Suprapubic skin (tissue), 4 donors: ENCODE data around the gene FMN1. TPM values are rescaled to one million over a fixed set of nuclear protein-coding genes. Genes with fewer than 3 reads are reported as not detected.

Experiments
- DNase-seq, 2 donors: peaks; one replicate each; pipeline ENCODE4 v3.0.0-alpha.2; 2019; ENCODE audit warnings: low spot score in 2 of 2
- H3K27ac ChIP-seq: fragments of 200-600 bp; sonication (generic); one replicate; pipeline ENCODE4 v1.5.1; 2019
- H3K27me3 ChIP-seq: fragments of 200-600 bp; sonication (generic); one replicate; pipeline ENCODE4 v1.5.1; 2019
- H3K36me3 ChIP-seq: fragments of 200-600 bp; sonication (generic); one replicate; pipeline ENCODE4 v1.5.1; 2019
- H3K4me1 ChIP-seq: fragments of 200-600 bp; sonication (generic); one replicate; pipeline ENCODE4 v1.5.1; 2019
- H3K4me3 ChIP-seq: fragments of 200-600 bp; sonication (generic); one replicate; pipeline ENCODE4 v1.5.1; 2019; ENCODE audit warnings: mild to moderate bottlenecking
- H3K9me3 ChIP-seq: fragments of 200-600 bp; sonication (generic); one replicate; pipeline ENCODE4 v1.5.1; 2019
- EP300 ChIP-seq: sonication (generic); formaldehyde crosslinking; IDR thresholded peaks from one replicate; pipeline ENCODE4 v1.6.1; 2017; ENCODE audit warnings: antibody characterized with exemption
- POLR2A ChIP-seq, 2 donors: fragments of 450-650 bp; IDR thresholded peaks; one replicate each; pipeline ENCODE4 v1.6.1; 2017; ENCODE audit warnings: antibody characterized with exemption in 2 of 2, mild to moderate bottlenecking in 2 of 2, moderate library complexity in 2 of 2
- POLR2AphosphoS5 ChIP-seq, 3 donors: sonication (generic); formaldehyde crosslinking; IDR thresholded peaks; one replicate each; pipeline ENCODE4 v1.6.1; 2017; ENCODE audit warnings: antibody characterized with exemption in 3 of 3
- WGBS: methylation state at CpG from one replicate; pipeline ENCODE4 v1.1.5; 2018; 5-methylcytosine and 5-hydroxymethylcytosine counted together
- total RNA-seq, 4 donors: library from RNA; depleted of rRNA; stranded (reverse); fragments of >200 nt; gene quantifications; one replicate each; pipeline ENCODE4 v1.1.0, GENCODE V29; 2016
- TF ChIP-seq, protein P1 (sequence below), 2 donors: fragments of 200-600 bp in 1 of 2; fragments of 450-650 bp in 1 of 2; sonication (generic) in 1 of 2; IDR thresholded peaks; one replicate each; pipeline ENCODE4 v1.5.1; 2016 to 2019; ENCODE audit warnings: antibody characterized with exemption in 2 of 2, mild to moderate bottlenecking in 1 of 2, moderate library complexity in 1 of 2

FMN1 gene
- total RNA-seq, 4 donors from 2014 or later, result 19.8 to 47.3 (median 33.1) TPM

GRCh38 chr15:32998979-32999672 is 195.4 kb downstream of the FMN1 start:
- peak overlapping the region; percentile 78 for H3K27ac ChIP-seq
- no peaks in the 10 kb centered on the region for H3K9me3 ChIP-seq
- no peak overlapping the region for H3K4me3 ChIP-seq
- H3K36me3 ChIP-seq, result no peaks in the 10 kb centered on the region
- H3K4me1 ChIP-seq, result no peaks in the 10 kb centered on the region
- TF ChIP-seq POLR2A (IDR thresholded peaks at IDR 0.05) (no peak), EP300 (no peak), POLR2AphosphoS5 (IDR thresholded peaks at IDR 0.05) (peak in 2 of 3 donors; percentile 72 to 81)
- TF ChIP-seq, protein P1, sequence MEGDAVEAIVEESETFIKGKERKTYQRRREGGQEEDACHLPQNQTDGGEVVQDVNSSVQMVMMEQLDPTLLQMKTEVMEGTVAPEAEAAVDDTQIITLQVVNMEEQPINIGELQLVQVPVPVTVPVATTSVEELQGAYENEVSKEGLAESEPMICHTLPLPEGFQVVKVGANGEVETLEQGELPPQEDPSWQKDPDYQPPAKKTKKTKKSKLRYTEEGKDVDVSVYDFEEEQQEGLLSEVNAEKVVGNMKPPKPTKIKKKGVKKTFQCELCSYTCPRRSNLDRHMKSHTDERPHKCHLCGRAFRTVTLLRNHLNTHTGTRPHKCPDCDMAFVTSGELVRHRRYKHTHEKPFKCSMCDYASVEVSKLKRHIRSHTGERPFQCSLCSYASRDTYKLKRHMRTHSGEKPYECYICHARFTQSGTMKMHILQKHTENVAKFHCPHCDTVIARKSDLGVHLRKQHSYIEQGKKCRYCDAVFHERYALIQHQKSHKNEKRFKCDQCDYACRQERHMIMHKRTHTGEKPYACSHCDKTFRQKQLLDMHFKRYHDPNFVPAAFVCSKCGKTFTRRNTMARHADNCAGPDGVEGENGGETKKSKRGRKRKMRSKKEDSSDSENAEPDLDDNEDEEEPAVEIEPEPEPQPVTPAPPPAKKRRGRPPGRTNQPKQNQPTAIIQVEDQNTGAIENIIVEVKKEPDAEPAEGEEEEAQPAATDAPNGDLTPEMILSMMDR (IDR thresholded peaks at IDR 0.05), result no peak
- H3K27me3 ChIP-seq, result no peaks in the 10 kb centered on the region
- DNase-seq, result peak in 1 of 2 donors; percentile 70
- 61% methylated on average over 4 of the region's 4 CpGs for WGBS

DNA sequence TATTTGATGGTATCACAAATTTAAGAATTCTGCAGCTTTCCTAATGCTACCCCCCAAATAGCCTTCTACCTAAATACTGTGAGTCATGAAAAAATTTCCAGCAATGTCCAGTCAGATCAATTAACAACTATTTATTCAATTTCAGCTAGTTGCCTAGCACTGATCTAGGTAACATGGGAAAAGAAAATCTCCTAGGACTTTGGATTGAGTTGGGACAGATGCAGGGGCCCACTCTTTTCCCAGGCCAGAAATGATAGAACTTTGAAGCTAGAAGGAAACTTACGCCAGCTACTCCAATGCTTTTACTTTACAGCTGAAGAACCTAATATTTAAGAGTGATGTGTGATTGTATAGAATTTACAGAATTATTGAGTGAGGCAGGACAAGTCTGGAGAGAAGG is 196.3 kb downstream of the FMN1 start:
- Histone ChIP-seq H3K4me3 (no peak overlapping the region), H3K36me3 (no peaks in the 10 kb centered on the region), H3K9me3 (no peaks in the 10 kb centered on the region), H3K4me1 (no peaks in the 10 kb centered on the region), H3K27ac (no peak overlapping the region), H3K27me3 (no peaks in the 10 kb centered on the region)
- WGBS, result 96% methylated on average over 1 of the region's 1 CpG
- TF ChIP-seq POLR2A (IDR thresholded peaks at IDR 0.05), result no peak
- TF ChIP-seq POLR2AphosphoS5 (IDR thresholded peaks at IDR 0.05), result no peak
- TF ChIP-seq, protein P1 (IDR thresholded peaks at IDR 0.05), result no peak
- no peak for TF ChIP-seq EP300
- no peak for DNase-seq

GRCh38 chr15:32994810-32995424 is 199.6 kb downstream of the FMN1 start:
- no peak for DNase-seq
- Histone ChIP-seq H3K4me1 (no peaks in the 10 kb centered on the region), H3K4me3 (no peak overlapping the region), H3K27ac (no peak overlapping the region), H3K9me3 (no peaks in the 10 kb centered on the region), H3K36me3 (no peaks in the 10 kb centered on the region), H3K27me3 (no peaks in the 10 kb centered on the region)
- no peak for TF ChIP-seq EP300
- TF ChIP-seq, protein P1 (IDR thresholded peaks at IDR 0.05), result peak in 1 of 2 donors; percentile 23
- 98% methylated on average over 1 of the region's 1 CpG for WGBS

GRCh38 chr15:32993285-32993684 is 201.2 kb downstream of the FMN1 start:
- no peaks in the 10 kb centered on the region for H3K36me3 ChIP-seq
- TF ChIP-seq, protein P1 (IDR thresholded peaks at IDR 0.05), result no peak
- TF ChIP-seq POLR2A (IDR thresholded peaks at IDR 0.05) (no peak), EP300 (no peak), POLR2AphosphoS5 (IDR thresholded peaks at IDR 0.05) (no peak)
- no peak overlapping the region for H3K27ac ChIP-seq
- no peak for DNase-seq
- H3K9me3 ChIP-seq, result no peaks in the 10 kb centered on the region
- H3K4me3 ChIP-seq, result no peak overlapping the region
- H3K27me3 ChIP-seq, result no peaks in the 10 kb centered on the region
- H3K4me1 ChIP-seq, result no peaks in the 10 kb centered on the region

GRCh38 chr15:32991619-32992111 is 202.8 kb downstream of the FMN1 start:
- H3K4me1 ChIP-seq, result no peaks in the 10 kb centered on the region
- no peak overlapping the region for H3K4me3 ChIP-seq
- no peak overlapping the region for H3K27ac ChIP-seq
- WGBS, result 67% methylated on average over 7 of the region's 7 CpGs
- H3K27me3 ChIP-seq, result no peaks in the 10 kb centered on the region
- TF ChIP-seq POLR2AphosphoS5 (IDR thresholded peaks at IDR 0.05), result no peak
- TF ChIP-seq, protein P1 (IDR thresholded peaks at IDR 0.05), result no peak
- no peak for TF ChIP-seq EP300
- no peak for TF ChIP-seq POLR2A (IDR thresholded peaks at IDR 0.05)
- H3K9me3 ChIP-seq, result no peaks in the 10 kb centered on the region
- no peak for DNase-seq
- no peaks in the 10 kb centered on the region for H3K36me3 ChIP-seq
